BJ (cell line): Measurements from ENCODE around the gene DHCR7. TPM values are rescaled to one million over a fixed set of nuclear protein-coding genes. Genes with fewer than 3 reads are reported as not detected.

Experiments used
- CTCF ChIA-PET: fragments of 350-600 bp; formaldehyde crosslinking; extraction: SDS; loops from one replicate; lab custom pipeline; 2021; ENCODE audit warnings: antibody characterized with exemption, inconsistent platforms; lab: Yijun Ruan, JAX
- POLR2A ChIA-PET: fragments of 300-600 bp; sonication (Branson Sonifier 250); formaldehyde crosslinking; extraction: SDS; loops from one replicate; lab custom pipeline; 2021; ENCODE audit warnings: antibody characterized with exemption; lab: Charles Lee
- DNase-seq: peaks from one replicate; pipeline ENCODE4 v3.0.0-alpha.2; 2011; ENCODE audit warnings: low read depth
- H3K27me3 ChIP-seq: 2 replicates; pipeline ENCODE4 v1.6.0; 2011; ENCODE audit warnings: low read length; ENCODE audit not compliant: control insufficient read depth, insufficient read depth
- H3K36me3 ChIP-seq: 2 replicates; pipeline ENCODE4 v1.5.1; 2011; ENCODE audit warnings: low read length; ENCODE audit not compliant: control insufficient read depth, insufficient read depth
- H3K4me3 ChIP-seq: 2 replicates; pipeline ENCODE4 v1.5.1; 2011; ENCODE audit warnings: low read depth, mild to moderate bottlenecking, control low read depth, low read length
- CTCF ChIP-seq: IDR thresholded peaks from 2 replicates; pipeline ENCODE4 v1.5.1; 2011; ENCODE audit warnings: low read depth, mild to moderate bottlenecking, control low read depth, inconsistent platforms, low read length, moderate library complexity; ENCODE audit not compliant: insufficient read depth
- polyA plus RNA-seq: library from polyadenylated mRNA; depleted of rRNA; stranded (reverse); fragments of >200 nt; gene quantifications from 2 replicates; pipeline ENCODE4 v1.2.3, GENCODE V29; 2011

Gene DHCR7
- polyA plus RNA-seq, 1 experiment, result 61.1 TPM

DNA sequence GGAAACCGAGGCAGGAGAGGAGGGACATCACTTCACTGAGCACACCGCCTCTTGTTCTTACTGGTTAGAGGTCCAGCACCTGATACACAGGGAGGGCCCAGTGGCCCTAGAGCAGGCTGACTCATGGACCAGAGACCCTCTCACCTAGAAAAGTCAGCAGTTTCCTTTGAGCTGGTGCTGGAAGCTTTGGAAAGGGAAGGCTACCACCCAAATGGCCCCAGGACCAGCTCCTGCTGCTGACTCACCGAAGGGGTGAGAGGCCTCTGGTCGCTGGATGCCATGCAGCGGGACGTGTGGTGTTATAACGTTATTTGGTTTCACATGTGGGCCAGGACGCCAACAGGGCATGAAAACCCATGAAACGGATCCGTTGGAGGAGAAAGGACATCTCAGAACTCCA is 8.6 kb upstream of the DHCR7 start:
- no peaks in the 10 kb centered on the region for H3K27me3 ChIP-seq
- no peak overlapping the region for H3K4me3 ChIP-seq
- DNase-seq, result no peak
- POLR2A ChIA-PET, result no interaction called here
- CTCF ChIA-PET, result no interaction called here
- TF ChIP-seq CTCF, result no peak
- H3K36me3 ChIP-seq, result peaks cover 43% of the 10 kb centered on the region

DNA sequence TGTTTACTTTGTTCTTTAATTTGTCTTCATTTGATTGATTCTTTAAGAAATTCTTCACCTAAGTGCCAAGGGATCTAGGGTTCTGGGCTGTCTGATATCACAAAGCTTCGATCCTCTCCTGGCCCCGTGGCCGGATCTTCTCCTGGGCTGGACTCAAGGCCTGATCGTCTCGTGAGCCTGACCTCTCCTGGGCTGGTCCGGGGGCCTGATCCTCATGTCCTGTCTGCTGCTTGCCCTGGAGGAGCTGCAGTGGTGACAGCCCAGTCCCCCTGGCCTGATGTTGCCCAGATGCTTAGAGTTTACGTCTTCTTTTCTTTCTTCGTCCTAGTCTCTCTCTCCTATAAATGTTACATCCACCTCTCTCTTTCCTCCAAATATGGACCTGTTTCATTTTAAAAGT is 8.1 kb upstream of the DHCR7 start:
- Histone ChIP-seq H3K36me3 (peaks cover 40% of the 10 kb centered on the region), H3K27me3 (no peaks in the 10 kb centered on the region), H3K4me3 (no peak overlapping the region)
- POLR2A ChIA-PET, result no interaction called here
- no peak for TF ChIP-seq CTCF
- DNase-seq, result no peak
- CTCF ChIA-PET, result no interaction called here

DNA sequence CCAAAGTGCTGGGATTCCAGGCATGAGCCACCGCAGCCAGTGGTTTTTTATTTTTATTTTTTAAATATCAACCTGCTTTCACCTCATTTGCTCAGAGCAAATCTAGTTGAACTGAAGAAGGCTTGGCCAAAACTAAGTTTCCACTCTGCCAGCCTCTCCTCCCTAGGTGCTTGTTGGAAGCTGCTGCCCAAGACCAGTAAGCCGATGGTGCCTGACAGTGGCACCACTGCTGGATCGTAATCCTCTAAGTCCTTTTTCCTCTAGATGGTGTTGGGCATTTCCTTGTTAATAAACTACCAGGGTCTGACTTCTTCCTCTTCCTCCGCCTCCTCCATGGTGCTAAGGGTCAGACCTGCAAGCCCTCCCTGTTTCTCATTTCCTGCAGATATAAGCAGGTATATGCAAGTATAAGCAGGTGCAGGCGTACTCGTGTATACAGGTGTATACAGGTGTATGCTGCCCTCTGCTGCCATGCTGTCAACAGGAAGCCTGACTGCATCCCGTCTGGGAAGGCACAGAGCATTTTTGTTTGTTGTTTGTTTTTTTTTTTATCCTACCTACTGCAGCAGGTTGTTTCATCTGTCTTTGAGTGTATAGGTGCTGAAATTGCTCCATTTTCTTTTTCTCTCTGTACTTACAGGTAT is 6.4 kb upstream of the DHCR7 start:
- no peak overlapping the region for H3K4me3 ChIP-seq
- CTCF ChIA-PET, result no interaction called here
- POLR2A ChIA-PET, result no interaction called here
- DNase-seq, result no peak
- no peak for TF ChIP-seq CTCF
- H3K27me3 ChIP-seq, result no peaks in the 10 kb centered on the region
- peaks cover 33% of the 10 kb centered on the region for H3K36me3 ChIP-seq

GRCh38 chr11:71453918-71454304 is 5.7 kb upstream of the DHCR7 start:
- CTCF ChIA-PET, result no interaction called here
- no peak for DNase-seq

More at GRCh38 chr11:71453918-71454304, 5.7 kb upstream of the DHCR7 start:
- POLR2A ChIA-PET, result no interaction called here
- Histone ChIP-seq H3K36me3 (peaks cover 26% of the 10 kb centered on the region), H3K27me3 (no peaks in the 10 kb centered on the region), H3K4me3 (peak overlapping the region; percentile 94)
- TF ChIP-seq CTCF, result no peak
